A673 (cell line): ENCODE results near the gene SGK1. TPM values are rescaled to one million over a fixed set of nuclear protein-coding genes. Genes with fewer than 3 reads are reported as not detected.

ENCODE experiments used
- BruUV-seq: library from RNA; stranded (reverse); fragments of 400-500 nt; replicated peaks from 2 replicates; lab custom pipeline; 2021; lab: Mats Ljungman, UMichigan
- CTCF ChIA-PET: fragments of 300-600 bp; sonication (Branson Sonifier 250); formaldehyde crosslinking; loops from one replicate; lab custom pipeline; 2022; ENCODE audit warnings: antibody characterized with exemption; lab: Charles Lee
- POLR2A ChIA-PET: fragments of 300-600 bp; sonication (Branson Sonifier 250); formaldehyde crosslinking; loops from one replicate; lab custom pipeline; 2022; ENCODE audit warnings: antibody characterized with exemption; ENCODE audit not compliant: low non-redundant PET; lab: Charles Lee
- DNase-seq: peaks from one replicate; pipeline ENCODE4 v3.0.0-alpha.2; 2015; ENCODE audit warnings: low spot score
- H3K27ac ChIP-seq: fragments of 200-600 bp; sonication (generic); 2 replicates; pipeline ENCODE4 v1.5.1; 2016; ENCODE audit warnings: mixed run types, low read depth, mild to moderate bottlenecking, mixed read lengths, antibody characterized with exemption, low read length; ENCODE audit not compliant: poor library complexity, severe bottlenecking
- H3K27me3 ChIP-seq: fragments of 200-600 bp; sonication (generic); replicated peaks from 2 replicates; pipeline ENCODE4 v1.6.1; 2017; ENCODE audit warnings: mixed run types, low read depth, mild to moderate bottlenecking, mixed read lengths, antibody characterized with exemption, low read length; ENCODE audit not compliant: insufficient read depth, poor library complexity
- H3K36me3 ChIP-seq: fragments of 200-600 bp; sonication (generic); 2 replicates; pipeline ENCODE4 v1.6.1; 2016; ENCODE audit warnings: mixed run types, mild to moderate bottlenecking, mixed read lengths, antibody characterized with exemption, low read length; ENCODE audit not compliant: insufficient read depth, poor library complexity, severe bottlenecking
- H3K4me1 ChIP-seq: fragments of 200-600 bp; sonication (generic); 2 replicates; pipeline ENCODE4 v1.6.1; 2017; ENCODE audit warnings: mixed run types, mild to moderate bottlenecking, mixed read lengths, antibody characterized with exemption, low read length; ENCODE audit not compliant: insufficient read depth, poor library complexity, severe bottlenecking
- H3K4me3 ChIP-seq: fragments of 200-600 bp; sonication (generic); 2 replicates; pipeline ENCODE4 v1.5.1; 2016; ENCODE audit warnings: low read depth, mixed run types, mild to moderate bottlenecking, mixed read lengths, low read length; ENCODE audit not compliant: poor library complexity, severe bottlenecking
- H3K9me3 ChIP-seq: fragments of 200-600 bp; sonication (generic); 2 replicates; pipeline ENCODE4 v1.6.1; 2016; ENCODE audit warnings: mixed run types, low read depth, mild to moderate bottlenecking, mixed read lengths, antibody characterized with exemption, low read length; ENCODE audit not compliant: poor library complexity, severe bottlenecking
- EZH2 ChIP-seq: fragments of 200-600 bp; sonication (generic); IDR thresholded peaks from 2 replicates; pipeline ENCODE4 v1.6.1; 2017; ENCODE audit warnings: borderline replicate concordance, low read depth, mild to moderate bottlenecking, mixed read lengths, antibody characterized with exemption, low read length; ENCODE audit not compliant: poor library complexity, severe bottlenecking
- intact Hi-C: fragments of 100-400 bp; cut with micrococcal nuclease; formaldehyde crosslinking; loops from one replicate; pipeline ENCODE4 v1.10.0; 2022; ENCODE audit not compliant: unreplicated experiment
- total RNA-seq: library from RNA; stranded (reverse); gene quantifications from 2 replicates; pipeline ENCODE4 v1.2.3, GENCODE V29; 2021
- TF ChIP-seq, protein P1 (sequence below): fragments of 300-800, 200-600 bp; sonication (generic); conservative IDR thresholded peaks from 2 replicates; pipeline ENCODE4 v1.5.1; 2017; ENCODE audit warnings: low read depth, mild to moderate bottlenecking, antibody characterized with exemption, low read length, moderate library complexity, mixed read lengths

SGK1 gene
- total RNA-seq, 1 experiment from 2014 or later: 73.3 TPM

DNA sequence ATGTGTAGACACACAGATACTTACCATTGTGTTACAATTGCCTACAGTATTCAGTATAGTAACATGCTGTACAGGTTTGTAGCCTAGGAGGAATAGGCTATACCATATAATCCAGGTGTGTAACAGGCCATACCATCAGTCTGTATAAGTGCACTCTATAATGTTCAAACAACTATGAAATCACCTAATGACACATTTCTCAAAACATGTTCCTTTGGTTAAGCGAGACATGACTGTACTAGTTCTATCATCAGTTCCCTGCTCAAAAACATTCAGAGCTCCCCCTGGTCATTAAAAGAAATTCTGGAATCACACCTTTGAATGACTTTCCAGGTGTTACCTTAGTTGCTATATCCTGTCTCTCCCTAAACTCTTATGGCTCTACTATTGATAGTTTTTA, 195.1 kb downstream of the SGK1 start:
- no peak overlapping the region for H3K4me3 ChIP-seq
- intact Hi-C loops: loop anchor here (1.0 kb wide), 1 partner anchor 760 kb away; no protein-coding TSS in a partner anchor
- H3K36me3 ChIP-seq: no peaks in the 10 kb centered on the region
- TF ChIP-seq EZH2: no peak
- TF ChIP-seq, protein P1, sequence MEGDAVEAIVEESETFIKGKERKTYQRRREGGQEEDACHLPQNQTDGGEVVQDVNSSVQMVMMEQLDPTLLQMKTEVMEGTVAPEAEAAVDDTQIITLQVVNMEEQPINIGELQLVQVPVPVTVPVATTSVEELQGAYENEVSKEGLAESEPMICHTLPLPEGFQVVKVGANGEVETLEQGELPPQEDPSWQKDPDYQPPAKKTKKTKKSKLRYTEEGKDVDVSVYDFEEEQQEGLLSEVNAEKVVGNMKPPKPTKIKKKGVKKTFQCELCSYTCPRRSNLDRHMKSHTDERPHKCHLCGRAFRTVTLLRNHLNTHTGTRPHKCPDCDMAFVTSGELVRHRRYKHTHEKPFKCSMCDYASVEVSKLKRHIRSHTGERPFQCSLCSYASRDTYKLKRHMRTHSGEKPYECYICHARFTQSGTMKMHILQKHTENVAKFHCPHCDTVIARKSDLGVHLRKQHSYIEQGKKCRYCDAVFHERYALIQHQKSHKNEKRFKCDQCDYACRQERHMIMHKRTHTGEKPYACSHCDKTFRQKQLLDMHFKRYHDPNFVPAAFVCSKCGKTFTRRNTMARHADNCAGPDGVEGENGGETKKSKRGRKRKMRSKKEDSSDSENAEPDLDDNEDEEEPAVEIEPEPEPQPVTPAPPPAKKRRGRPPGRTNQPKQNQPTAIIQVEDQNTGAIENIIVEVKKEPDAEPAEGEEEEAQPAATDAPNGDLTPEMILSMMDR: no peak
- no peaks in the 10 kb centered on the region for H3K4me1 ChIP-seq
- H3K27me3 ChIP-seq: no peaks in the 10 kb centered on the region
- ChIA-PET POLR2A (no interaction called here), CTCF (no interaction called here)
- no peak overlapping the region for H3K27ac ChIP-seq
- DNase-seq: no peak
- no peaks in the 10 kb centered on the region for H3K9me3 ChIP-seq
- BruUV-seq: no TSS peak

DNA sequence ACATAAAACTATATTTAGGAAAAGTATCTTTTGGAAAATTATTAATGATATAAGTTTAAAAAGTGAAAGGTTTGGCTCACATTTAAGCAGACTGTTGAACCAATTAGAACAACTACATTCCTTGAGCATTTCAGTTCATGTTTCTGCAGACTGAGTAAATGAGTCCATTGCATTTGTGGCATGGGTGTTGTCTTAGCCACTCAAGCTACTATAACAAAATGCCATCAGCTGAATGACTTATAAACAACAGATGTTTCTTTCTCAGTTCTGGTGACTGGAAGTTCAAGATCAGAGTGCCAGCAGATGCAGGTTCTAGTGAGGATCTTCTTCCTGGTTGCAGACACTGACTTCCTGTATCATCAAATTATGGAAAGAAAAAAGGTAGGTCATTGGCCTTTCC, 198.4 kb downstream of the SGK1 start:
- DNase-seq: no peak
- Histone ChIP-seq H3K9me3 (no peaks in the 10 kb centered on the region), H3K27me3 (no peaks in the 10 kb centered on the region), H3K36me3 (no peaks in the 10 kb centered on the region), H3K4me3 (no peak overlapping the region), H3K4me1 (no peaks in the 10 kb centered on the region), H3K27ac (no peak overlapping the region)
- ChIA-PET POLR2A (no interaction called here), CTCF (interaction anchor here (0.6 kb wide), 1 partner anchor 18 kb away, joined by 3 read pairs; no protein-coding TSS in a partner anchor)
- BruUV-seq: no TSS peak
- TF ChIP-seq EZH2: no peak
- TF ChIP-seq, protein P1: no peak
- intact Hi-C loops: no loop called here
